Neural cell (in vitro differentiated cells): ENCODE measurements around the gene KRT7. TPM values are rescaled to one million over a fixed set of nuclear protein-coding genes. Genes with fewer than 3 reads are reported as not detected.

Source experiments
- H2AFZ ChIP-seq: fragments of 200-600, 300-800 bp; sonication (generic), shearing (Covaris generic); 2 replicates; pipeline ENCODE4 v1.6.0; 2014; ENCODE audit warnings: low read depth, mild to moderate bottlenecking, antibody characterized with exemption, low read length, moderate library complexity
- H3F3A ChIP-seq: fragments of 200-600 bp; shearing (Covaris generic); 2 replicates; pipeline ENCODE4 v1.6.1; 2016; ENCODE audit warnings: mild to moderate bottlenecking, moderate library complexity, mixed read lengths, antibody characterized with exemption, low read length; ENCODE audit not compliant: insufficient read depth, poor library complexity, severe bottlenecking
- H3K27ac ChIP-seq: fragments of 200-600, 300-800 bp; sonication (generic), shearing (Covaris generic); 2 replicates; pipeline ENCODE4 v1.5.1; 2014; ENCODE audit warnings: mild to moderate bottlenecking, low read length, moderate library complexity
- H3K27me3 ChIP-seq: fragments of 300-800, 200-600 bp; sonication (generic), shearing (Covaris generic); 2 replicates; pipeline ENCODE4 v1.6.0; 2014; ENCODE audit warnings: mild to moderate bottlenecking, low read depth, low read length, moderate library complexity; ENCODE audit not compliant: insufficient read depth
- H3K36me3 ChIP-seq: fragments of 300-800, 200-600 bp; sonication (generic), shearing (Covaris generic); 2 replicates; pipeline ENCODE4 v1.5.1; 2014; ENCODE audit warnings: mild to moderate bottlenecking, antibody characterized with exemption, low read length, moderate library complexity; ENCODE audit not compliant: insufficient read depth
- H3K4me2 ChIP-seq: fragments of 300-800, 200-600 bp; sonication (generic), shearing (Covaris generic); 2 replicates; pipeline ENCODE4 v1.6.0; 2014; ENCODE audit warnings: mild to moderate bottlenecking, low read length
- H3K4me3 ChIP-seq: fragments of 300-800, 200-600 bp; sonication (generic), shearing (Covaris generic); 2 replicates; pipeline ENCODE4 v1.5.1; 2014; ENCODE audit warnings: mild to moderate bottlenecking, low read length, moderate library complexity
- H3K79me2 ChIP-seq: fragments of 200-600 bp; shearing (Covaris generic); replicated peaks from 2 replicates; pipeline ENCODE4 v1.6.0; 2014; ENCODE audit warnings: mild to moderate bottlenecking, low read length, moderate library complexity; ENCODE audit not compliant: insufficient read depth
- H3K9ac ChIP-seq: fragments of 300-800, 200-600 bp; sonication (generic), shearing (Covaris generic); 2 replicates; pipeline ENCODE4 v1.6.1; 2016; ENCODE audit warnings: mild to moderate bottlenecking, low read length, mixed read lengths
- H3K9me2 ChIP-seq: fragments of 200-600 bp; shearing (Covaris generic); 2 replicates; pipeline ENCODE4 v1.6.1; 2016; ENCODE audit warnings: mild to moderate bottlenecking, low read length, mixed read lengths; ENCODE audit not compliant: insufficient read depth
- H3K9me3 ChIP-seq: fragments of 200-600, 300-800 bp; sonication (generic), shearing (Covaris generic); 2 replicates; pipeline ENCODE4 v1.6.1; 2016; ENCODE audit warnings: mild to moderate bottlenecking, mixed run types, low read length, moderate library complexity, mixed read lengths
- H4K20me1 ChIP-seq: fragments of 200-600 bp; shearing (Covaris generic); 2 replicates; pipeline ENCODE4 v1.6.1; 2016; ENCODE audit warnings: mild to moderate bottlenecking, mixed run types; ENCODE audit not compliant: insufficient read depth
- EP300 ChIP-seq: fragments of 450-650 bp; conservative IDR thresholded peaks from 2 replicates; pipeline ENCODE4 v1.6.1; 2014; ENCODE audit warnings: antibody characterized with exemption, mild to moderate bottlenecking, moderate library complexity; ENCODE audit not compliant: poor library complexity, severe bottlenecking
- EZH2 ChIP-seq: fragments of 200-600, 300-800 bp; shearing (Covaris generic), sonication (generic); IDR thresholded peaks from 2 replicates; pipeline ENCODE4 v1.6.1; 2014; ENCODE audit warnings: antibody characterized with exemption, low read length, borderline replicate concordance, mild to moderate bottlenecking; ENCODE audit not compliant: insufficient read depth, poor library complexity, severe bottlenecking
- MXI1 ChIP-seq: fragments of 450-650 bp; conservative IDR thresholded peaks from 2 replicates; pipeline ENCODE4 v1.6.1; 2014; ENCODE audit warnings: antibody characterized with exemption, mild to moderate bottlenecking; ENCODE audit not compliant: poor library complexity, severe bottlenecking
- POLR2AphosphoS5 ChIP-seq: IDR thresholded peaks from 2 replicates; pipeline ENCODE4 v1.6.1; 2012
- RAD21 ChIP-seq: fragments of 450-650 bp; conservative IDR thresholded peaks from 2 replicates; pipeline ENCODE4 v1.6.1; 2014; ENCODE audit warnings: antibody characterized with exemption, mild to moderate bottlenecking, moderate library complexity
- SMC3 ChIP-seq: fragments of 450-650 bp; conservative IDR thresholded peaks from 2 replicates; pipeline ENCODE4 v1.6.1; 2014; ENCODE audit warnings: antibody characterized with exemption, mild to moderate bottlenecking, moderate library complexity; ENCODE audit not compliant: poor library complexity
- TAF1 ChIP-seq: IDR thresholded peaks from 2 replicates; pipeline ENCODE4 v1.6.1; 2012; ENCODE audit warnings: low read depth
- polyA plus RNA-seq: library from polyadenylated mRNA; depleted of rRNA; stranded (reverse); fragments of >200 nt; gene quantifications from 2 replicates; pipeline ENCODE4 v1.2.3, GENCODE V29; 2014
- TF ChIP-seq, protein P1 (sequence below): IDR thresholded peaks from 2 replicates; pipeline ENCODE4 v1.6.1; 2012; ENCODE audit warnings: borderline replicate concordance
- TF ChIP-seq, protein P2 (sequence below): fragments of 450-650 bp; IDR thresholded peaks from 2 replicates; pipeline ENCODE4 v1.5.1; 2014; ENCODE audit warnings: antibody characterized with exemption, mild to moderate bottlenecking, moderate library complexity; ENCODE audit not compliant: poor library complexity, severe bottlenecking

Gene KRT7
- polyA plus RNA-seq, 1 donor from 2014 or later = not detected

DNA sequence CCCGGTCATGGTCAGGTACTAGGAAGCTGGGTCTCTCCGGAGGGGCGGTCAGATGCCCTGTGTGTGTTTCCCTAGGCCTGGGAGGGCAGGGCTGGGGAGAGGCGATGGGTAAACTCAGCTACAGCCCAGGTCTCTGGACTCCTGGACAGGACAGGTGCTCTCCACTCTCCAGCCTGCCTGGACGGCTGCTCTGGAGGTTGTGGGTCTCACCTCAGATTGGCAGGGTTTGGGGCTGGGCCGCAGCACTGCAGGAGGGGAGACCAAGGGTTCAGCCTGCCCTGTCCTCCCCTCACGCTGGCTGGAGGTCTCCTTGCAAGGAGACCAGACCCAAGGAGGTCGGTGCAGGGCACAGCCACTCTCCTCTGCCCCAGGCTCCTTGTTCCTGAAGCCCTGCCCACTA lies 49.1 kb upstream of the KRT7 start:
- Histone ChIP-seq H3K36me3 (no peaks in the 10 kb centered on the region), H3F3A (no peaks in the 10 kb centered on the region), H3K9me3 (no peaks in the 10 kb centered on the region), H3K79me2 (no peaks in the 10 kb centered on the region), H3K4me3 (no peak overlapping the region), H3K9ac (no peak overlapping the region), H3K4me2 (no peak overlapping the region), H2AFZ (no peak overlapping the region), H4K20me1 (no peaks in the 10 kb centered on the region), H3K27ac (no peak overlapping the region), H3K9me2 (no peaks in the 10 kb centered on the region), H3K27me3 (no peaks in the 10 kb centered on the region)
- no peak for TF ChIP-seq POLR2AphosphoS5
- no peak for TF ChIP-seq MXI1

DNA sequence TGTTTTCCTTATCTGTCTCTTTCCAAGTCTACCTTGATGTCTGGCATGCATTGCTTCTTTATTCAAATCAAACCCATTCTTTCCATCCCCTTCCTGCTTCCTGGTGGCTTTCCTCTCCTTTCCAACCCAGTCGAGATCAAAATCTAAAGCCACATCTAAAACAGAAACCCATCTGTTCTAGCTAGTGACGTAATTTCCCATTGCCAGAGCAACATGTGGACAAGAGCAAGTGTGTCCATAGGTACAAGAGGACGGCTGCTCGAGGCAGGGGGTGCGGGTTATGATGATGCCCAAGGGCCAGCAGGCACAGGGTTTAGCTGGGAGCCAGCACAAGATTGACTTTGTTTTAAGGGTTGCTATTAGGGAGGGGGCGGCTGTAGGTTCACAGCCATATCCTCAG lies 48.2 kb upstream of the KRT7 start:
- no peaks in the 10 kb centered on the region for H3K36me3 ChIP-seq
- no peak overlapping the region for H3K4me3 ChIP-seq
- H3K79me2 ChIP-seq = no peaks in the 10 kb centered on the region
- no peaks in the 10 kb centered on the region for H3K27me3 ChIP-seq
- H3K9me3 ChIP-seq = no peaks in the 10 kb centered on the region
- H3F3A ChIP-seq = no peaks in the 10 kb centered on the region
- no peak overlapping the region for H3K27ac ChIP-seq
- H3K9ac ChIP-seq = no peak overlapping the region
- H2AFZ ChIP-seq = no peak overlapping the region
- TF ChIP-seq, protein P1, sequence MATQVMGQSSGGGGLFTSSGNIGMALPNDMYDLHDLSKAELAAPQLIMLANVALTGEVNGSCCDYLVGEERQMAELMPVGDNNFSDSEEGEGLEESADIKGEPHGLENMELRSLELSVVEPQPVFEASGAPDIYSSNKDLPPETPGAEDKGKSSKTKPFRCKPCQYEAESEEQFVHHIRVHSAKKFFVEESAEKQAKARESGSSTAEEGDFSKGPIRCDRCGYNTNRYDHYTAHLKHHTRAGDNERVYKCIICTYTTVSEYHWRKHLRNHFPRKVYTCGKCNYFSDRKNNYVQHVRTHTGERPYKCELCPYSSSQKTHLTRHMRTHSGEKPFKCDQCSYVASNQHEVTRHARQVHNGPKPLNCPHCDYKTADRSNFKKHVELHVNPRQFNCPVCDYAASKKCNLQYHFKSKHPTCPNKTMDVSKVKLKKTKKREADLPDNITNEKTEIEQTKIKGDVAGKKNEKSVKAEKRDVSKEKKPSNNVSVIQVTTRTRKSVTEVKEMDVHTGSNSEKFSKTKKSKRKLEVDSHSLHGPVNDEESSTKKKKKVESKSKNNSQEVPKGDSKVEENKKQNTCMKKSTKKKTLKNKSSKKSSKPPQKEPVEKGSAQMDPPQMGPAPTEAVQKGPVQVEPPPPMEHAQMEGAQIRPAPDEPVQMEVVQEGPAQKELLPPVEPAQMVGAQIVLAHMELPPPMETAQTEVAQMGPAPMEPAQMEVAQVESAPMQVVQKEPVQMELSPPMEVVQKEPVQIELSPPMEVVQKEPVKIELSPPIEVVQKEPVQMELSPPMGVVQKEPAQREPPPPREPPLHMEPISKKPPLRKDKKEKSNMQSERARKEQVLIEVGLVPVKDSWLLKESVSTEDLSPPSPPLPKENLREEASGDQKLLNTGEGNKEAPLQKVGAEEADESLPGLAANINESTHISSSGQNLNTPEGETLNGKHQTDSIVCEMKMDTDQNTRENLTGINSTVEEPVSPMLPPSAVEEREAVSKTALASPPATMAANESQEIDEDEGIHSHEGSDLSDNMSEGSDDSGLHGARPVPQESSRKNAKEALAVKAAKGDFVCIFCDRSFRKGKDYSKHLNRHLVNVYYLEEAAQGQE = no peak
- no peak for TF ChIP-seq POLR2AphosphoS5
- no peak for TF ChIP-seq RAD21
- TF ChIP-seq EZH2 = no peak
- TF ChIP-seq MXI1 = no peak
- TF ChIP-seq, protein P2, sequence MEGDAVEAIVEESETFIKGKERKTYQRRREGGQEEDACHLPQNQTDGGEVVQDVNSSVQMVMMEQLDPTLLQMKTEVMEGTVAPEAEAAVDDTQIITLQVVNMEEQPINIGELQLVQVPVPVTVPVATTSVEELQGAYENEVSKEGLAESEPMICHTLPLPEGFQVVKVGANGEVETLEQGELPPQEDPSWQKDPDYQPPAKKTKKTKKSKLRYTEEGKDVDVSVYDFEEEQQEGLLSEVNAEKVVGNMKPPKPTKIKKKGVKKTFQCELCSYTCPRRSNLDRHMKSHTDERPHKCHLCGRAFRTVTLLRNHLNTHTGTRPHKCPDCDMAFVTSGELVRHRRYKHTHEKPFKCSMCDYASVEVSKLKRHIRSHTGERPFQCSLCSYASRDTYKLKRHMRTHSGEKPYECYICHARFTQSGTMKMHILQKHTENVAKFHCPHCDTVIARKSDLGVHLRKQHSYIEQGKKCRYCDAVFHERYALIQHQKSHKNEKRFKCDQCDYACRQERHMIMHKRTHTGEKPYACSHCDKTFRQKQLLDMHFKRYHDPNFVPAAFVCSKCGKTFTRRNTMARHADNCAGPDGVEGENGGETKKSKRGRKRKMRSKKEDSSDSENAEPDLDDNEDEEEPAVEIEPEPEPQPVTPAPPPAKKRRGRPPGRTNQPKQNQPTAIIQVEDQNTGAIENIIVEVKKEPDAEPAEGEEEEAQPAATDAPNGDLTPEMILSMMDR = no peak
- no peak for TF ChIP-seq EP300
- no peak for TF ChIP-seq TAF1
- H3K4me2 ChIP-seq = no peak overlapping the region
- no peaks in the 10 kb centered on the region for H3K9me2 ChIP-seq
- no peaks in the 10 kb centered on the region for H4K20me1 ChIP-seq

DNA sequence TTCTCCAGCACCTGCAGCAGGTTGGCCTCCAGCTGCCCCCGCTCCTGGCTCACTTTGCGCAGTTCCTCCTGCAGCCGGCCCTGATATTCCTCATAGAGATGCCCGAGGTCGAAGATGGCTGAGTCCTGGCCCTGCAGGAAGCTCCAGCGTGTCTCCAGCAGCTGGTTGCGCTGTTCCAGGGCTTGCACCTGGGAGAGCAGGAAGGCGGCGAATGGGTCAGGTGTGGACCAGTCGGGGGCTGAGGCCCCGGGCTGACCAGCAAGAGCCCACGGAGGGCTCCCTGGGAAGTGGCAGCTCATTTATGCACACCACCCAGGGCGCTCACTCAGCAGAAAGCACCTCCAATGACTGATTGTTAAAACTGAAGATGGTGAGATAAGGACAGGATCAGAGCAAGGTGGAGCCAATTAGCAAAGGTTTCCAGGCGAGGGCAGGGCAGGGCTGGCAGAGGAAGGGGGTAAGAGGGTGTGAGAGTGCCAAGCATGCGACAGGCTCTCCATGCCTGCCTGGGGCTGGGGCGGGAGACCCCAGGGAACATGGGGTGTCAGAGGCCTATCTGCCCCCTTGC lies 47.6 kb upstream of the KRT7 start:
- H3K4me2 ChIP-seq = no peak overlapping the region

More for the DNA sequence above, 47.6 kb upstream of the KRT7 start:
- no peaks in the 10 kb centered on the region for H4K20me1 ChIP-seq
- no peak overlapping the region for H3K27ac ChIP-seq
- no peaks in the 10 kb centered on the region for H3K36me3 ChIP-seq
- H3K9me2 ChIP-seq = no peaks in the 10 kb centered on the region
- no peaks in the 10 kb centered on the region for H3F3A ChIP-seq
- H3K9ac ChIP-seq = no peak overlapping the region
- no peak overlapping the region for H2AFZ ChIP-seq
- no peak overlapping the region for H3K4me3 ChIP-seq
- H3K27me3 ChIP-seq = no peaks in the 10 kb centered on the region
- no peak for TF ChIP-seq RAD21
- TF ChIP-seq, protein P2 = no peak
- no peak for TF ChIP-seq POLR2AphosphoS5
- no peak for TF ChIP-seq TAF1
- TF ChIP-seq, protein P1 = no peak
- TF ChIP-seq EP300 = no peak
- no peak for TF ChIP-seq EZH2
- TF ChIP-seq SMC3 = no peak
- no peak for TF ChIP-seq MXI1
- H3K79me2 ChIP-seq = no peaks in the 10 kb centered on the region
- no peaks in the 10 kb centered on the region for H3K9me3 ChIP-seq
